Mucosa of gallbladder (tissue), 1 donor: ENCODE data around the gene DTYMK. TPM values are rescaled to one million over a fixed set of nuclear protein-coding genes. Genes with fewer than 3 reads are reported as not detected.
"Not testable (repeated sequence)": the region's sequence is repeated elsewhere in the genome, so short reads cannot be mapped to it uniquely, and the experiment has no call there.

Experiments used
- DNase-seq: peaks from one replicate; pipeline ENCODE4 v3.0.0-alpha.2; 2020; ENCODE audit warnings: low spot score
- total RNA-seq: library from RNA; stranded (reverse); gene quantifications from one replicate; pipeline ENCODE4 v1.2.1, GENCODE V29; 2021
- donor health status: DM: no; HTN: no; CAD: no.

The DTYMK gene
- total RNA-seq, 1 donor from 2014 or later, result 26.2 TPM

- no peak for DNase-seq
Measured at GRCh38 chr2:241671457-241672240, 15.0 kb downstream of the DTYMK start.

GRCh38 chr2:241670333-241671110 is 16.1 kb downstream of the DTYMK start:
- DNase-seq, result no peak

- DNase-seq, result no peak
Measured at GRCh38 chr2:241668839-241669238, 17.8 kb downstream of the DTYMK start.

GRCh38 chr2:241668354-241668753 is 18.3 kb downstream of the DTYMK start:
- no peak for DNase-seq

GRCh38 chr2:241666627-241667400 is 19.8 kb downstream of the DTYMK start:
- no peak for DNase-seq

- no peak for DNase-seq
Measured at GRCh38 chr2:241665731-241666440, 20.7 kb downstream of the DTYMK start.

GRCh38 chr2:241662731-241663130 is 23.9 kb downstream of the DTYMK start:
- not testable (repeated sequence) for DNase-seq

GRCh38 chr2:241660593-241661213 is 25.9 kb downstream of the DTYMK start:
- DNase-seq, result no peak

- peak; percentile 67 for DNase-seq
Measured at GRCh38 chr2:241659150-241659739, 27.4 kb downstream of the DTYMK start.

GRCh38 chr2:241658296-241658695 is 28.3 kb downstream of the DTYMK start:
- no peak for DNase-seq

- no peak for DNase-seq
Measured at GRCh38 chr2:241657786-241658254, 28.8 kb downstream of the DTYMK start.

- DNase-seq, result no peak
Measured at GRCh38 chr2:241656190-241656741, 30.3 kb downstream of the DTYMK start.

GRCh38 chr2:241655516-241656189 is 31.0 kb downstream of the DTYMK start:
- DNase-seq, result no peak

GRCh38 chr2:241654551-241654950 is 32.1 kb downstream of the DTYMK start:
- DNase-seq, result no peak

- no peak for DNase-seq
Measured at GRCh38 chr2:241653210-241653750, 33.3 kb downstream of the DTYMK start.

GRCh38 chr2:241652722-241653121 is 33.9 kb downstream of the DTYMK start:
- no peak for DNase-seq

GRCh38 chr2:241652142-241652541 is 34.5 kb downstream of the DTYMK start:
- DNase-seq, result no peak

- no peak for DNase-seq
Measured at GRCh38 chr2:241649927-241650326, 36.7 kb downstream of the DTYMK start.

GRCh38 chr2:241649404-241649803 is 37.2 kb downstream of the DTYMK start:
- DNase-seq, result no peak
